Measurements from ENCODE around the gene CASP4.
A peak's percentile ranks its signal among the peaks of the same experiment; 100 is the strongest.
"Not testable (repeated sequence)": the region's sequence is repeated elsewhere in the genome, so short reads cannot be mapped to it uniquely, and the experiment has no call there.

CASP4 gene

GRCh38 chr11:104956528-104956927 is 11.8 kb downstream of the CASP4 start:
- H3K9me3 ChIP-seq (ENCODE audit: control insufficient read depth in 1 of 2, low read length in 2 of 2): no peaks in the 10 kb centered on the region
- H3K36me3 ChIP-seq (ENCODE audit: control insufficient read depth in 1 of 2, insufficient read depth in 2 of 2, low read length in 2 of 2): peaks cover 5 to 12% of the 10 kb centered on the region in 2 donors
- no peak overlapping the region for H3K4me3 ChIP-seq (ENCODE audit: low read depth in 1 of 2, low read length in 2 of 2)
- H3K4me1 ChIP-seq (ENCODE audit: control insufficient read depth in 1 of 2, insufficient read depth in 2 of 2, low read length in 2 of 2): no peaks in the 10 kb centered on the region
- no peaks in the 10 kb centered on the region for H3K27me3 ChIP-seq (ENCODE audit: low read depth, low read length)
- no peak overlapping the region for H3K27ac ChIP-seq (ENCODE audit: low read length)

GRCh38 chr11:104946907-104947306 is 21.5 kb downstream of the CASP4 start:
- peaks cover 61 to 62% of the 10 kb centered on the region in 2 donors for H3K36me3 ChIP-seq (ENCODE audit: control insufficient read depth in 1 of 2, insufficient read depth in 2 of 2, low read length in 2 of 2)
- no peaks in the 10 kb centered on the region for H3K4me1 ChIP-seq (ENCODE audit: control insufficient read depth in 1 of 2, insufficient read depth in 2 of 2, low read length in 2 of 2)
- H3K27ac ChIP-seq (ENCODE audit: low read length): no peak overlapping the region
- H3K4me3 ChIP-seq (ENCODE audit: low read depth in 1 of 2, low read length in 2 of 2): no peak overlapping the region
- H3K27me3 ChIP-seq (ENCODE audit: low read depth, low read length): no peaks in the 10 kb centered on the region
- no peaks in the 10 kb centered on the region for H3K9me3 ChIP-seq (ENCODE audit: control insufficient read depth in 1 of 2, low read length in 2 of 2)

- Histone ChIP-seq H3K27me3 (ENCODE audit: low read depth, low read length) (no peaks in the 10 kb centered on the region), H3K9me3 (ENCODE audit: control insufficient read depth in 1 of 2, low read length in 2 of 2) (no peaks in the 10 kb centered on the region), H3K4me3 (ENCODE audit: low read depth in 1 of 2, low read length in 2 of 2) (no peak overlapping the region), H3K4me1 (ENCODE audit: control insufficient read depth in 1 of 2, insufficient read depth in 2 of 2, low read length in 2 of 2) (no peaks in the 10 kb centered on the region), H3K36me3 (ENCODE audit: control insufficient read depth in 1 of 2, insufficient read depth in 2 of 2, low read length in 2 of 2) (peaks cover 36 to 38% of the 10 kb centered on the region in 2 donors), H3K27ac (ENCODE audit: low read length) (no peak overlapping the region)
These were observed 24.3 kb downstream of the CASP4 start for GRCh38 chr11:104944076-104944475.

GRCh38 chr11:104943561-104943960 is 24.8 kb downstream of the CASP4 start:
- Histone ChIP-seq H3K27me3 (ENCODE audit: low read depth, low read length) (no peaks in the 10 kb centered on the region), H3K27ac (ENCODE audit: low read length) (no peak overlapping the region), H3K4me3 (ENCODE audit: low read depth in 1 of 2, low read length in 2 of 2) (no peak overlapping the region), H3K9me3 (ENCODE audit: control insufficient read depth in 1 of 2, low read length in 2 of 2) (no peaks in the 10 kb centered on the region), H3K4me1 (ENCODE audit: control insufficient read depth in 1 of 2, insufficient read depth in 2 of 2, low read length in 2 of 2) (no peaks in the 10 kb centered on the region), H3K36me3 (ENCODE audit: control insufficient read depth in 1 of 2, insufficient read depth in 2 of 2, low read length in 2 of 2) (peaks cover 31 to 33% of the 10 kb centered on the region in 2 donors)

GRCh38 chr11:104934594-104934993 is 33.8 kb downstream of the CASP4 start:
- no peaks in the 10 kb centered on the region for H3K9me3 ChIP-seq (ENCODE audit: control insufficient read depth in 1 of 2, low read length in 2 of 2)
- H3K27ac ChIP-seq (ENCODE audit: low read length): no peak overlapping the region
- no peaks in the 10 kb centered on the region for H3K36me3 ChIP-seq (ENCODE audit: control insufficient read depth in 1 of 2, insufficient read depth in 2 of 2, low read length in 2 of 2)
- H3K4me3 ChIP-seq (ENCODE audit: low read depth in 1 of 2, low read length in 2 of 2): no peak overlapping the region
- H3K4me1 ChIP-seq (ENCODE audit: control insufficient read depth in 1 of 2, insufficient read depth in 2 of 2, low read length in 2 of 2): no peaks in the 10 kb centered on the region
- H3K27me3 ChIP-seq (ENCODE audit: low read depth, low read length): no peaks in the 10 kb centered on the region

GRCh38 chr11:104934073-104934472 is 34.3 kb downstream of the CASP4 start:
- not testable (repeated sequence) for H3K9me3 ChIP-seq (ENCODE audit: control insufficient read depth in 1 of 2, low read length in 2 of 2); H3K4me1 ChIP-seq (ENCODE audit: control insufficient read depth in 1 of 2, insufficient read depth in 2 of 2, low read length in 2 of 2); H3K27ac ChIP-seq (ENCODE audit: low read length); H3K27me3 ChIP-seq (ENCODE audit: low read depth, low read length); H3K4me3 ChIP-seq (ENCODE audit: low read depth in 1 of 2, low read length in 2 of 2); H3K36me3 ChIP-seq (ENCODE audit: control insufficient read depth in 1 of 2, insufficient read depth in 2 of 2, low read length in 2 of 2)

- H3K4me3 ChIP-seq (ENCODE audit: low read depth in 1 of 2, low read length in 2 of 2): no peak overlapping the region
- no peak overlapping the region for H3K27ac ChIP-seq (ENCODE audit: low read length)
- no peaks in the 10 kb centered on the region for H3K4me1 ChIP-seq (ENCODE audit: control insufficient read depth in 1 of 2, insufficient read depth in 2 of 2, low read length in 2 of 2)
- no peaks in the 10 kb centered on the region for H3K36me3 ChIP-seq (ENCODE audit: control insufficient read depth in 1 of 2, insufficient read depth in 2 of 2, low read length in 2 of 2)
- no peaks in the 10 kb centered on the region for H3K9me3 ChIP-seq (ENCODE audit: control insufficient read depth in 1 of 2, low read length in 2 of 2)
- H3K27me3 ChIP-seq (ENCODE audit: low read depth, low read length): no peaks in the 10 kb centered on the region
These were observed 39.6 kb downstream of the CASP4 start for GRCh38 chr11:104928811-104929210.

- Histone ChIP-seq H3K4me1 (ENCODE audit: control insufficient read depth in 1 of 2, insufficient read depth in 2 of 2, low read length in 2 of 2) (no peaks in the 10 kb centered on the region), H3K9me3 (ENCODE audit: control insufficient read depth in 1 of 2, low read length in 2 of 2) (no peaks in the 10 kb centered on the region), H3K27ac (ENCODE audit: low read length) (no peak overlapping the region), H3K27me3 (ENCODE audit: low read depth, low read length) (no peaks in the 10 kb centered on the region), H3K36me3 (ENCODE audit: control insufficient read depth in 1 of 2, insufficient read depth in 2 of 2, low read length in 2 of 2) (no peaks in the 10 kb centered on the region), H3K4me3 (ENCODE audit: low read depth in 1 of 2, low read length in 2 of 2) (no peak overlapping the region)
These were observed 41.4 kb downstream of the CASP4 start for GRCh38 chr11:104926771-104927611.

GRCh38 chr11:104925850-104926249 is 42.5 kb downstream of the CASP4 start:
- no peaks in the 10 kb centered on the region for H3K9me3 ChIP-seq (ENCODE audit: control insufficient read depth in 1 of 2, low read length in 2 of 2)
- H3K4me1 ChIP-seq (ENCODE audit: control insufficient read depth in 1 of 2, insufficient read depth in 2 of 2, low read length in 2 of 2): no peaks in the 10 kb centered on the region
- H3K36me3 ChIP-seq (ENCODE audit: control insufficient read depth in 1 of 2, insufficient read depth in 2 of 2, low read length in 2 of 2): no peaks in the 10 kb centered on the region
- H3K27ac ChIP-seq (ENCODE audit: low read length): no peak overlapping the region
- H3K27me3 ChIP-seq (ENCODE audit: low read depth, low read length): no peaks in the 10 kb centered on the region
- no peak overlapping the region for H3K4me3 ChIP-seq (ENCODE audit: low read depth in 1 of 2, low read length in 2 of 2)

- H3K27me3 ChIP-seq (ENCODE audit: low read depth, low read length): no peaks in the 10 kb centered on the region
- no peaks in the 10 kb centered on the region for H3K36me3 ChIP-seq (ENCODE audit: control insufficient read depth in 1 of 2, insufficient read depth in 2 of 2, low read length in 2 of 2)
- no peaks in the 10 kb centered on the region for H3K9me3 ChIP-seq (ENCODE audit: control insufficient read depth in 1 of 2, low read length in 2 of 2)
- peaks cover 0 to 12% of the 10 kb centered on the region in 2 donors for H3K4me1 ChIP-seq (ENCODE audit: control insufficient read depth in 1 of 2, insufficient read depth in 2 of 2, low read length in 2 of 2)
- peak overlapping the region; percentile 87 for H3K27ac ChIP-seq (ENCODE audit: low read length)
- peak overlapping the region; percentile 60 to 72 for H3K4me3 ChIP-seq (ENCODE audit: low read depth in 1 of 2, low read length in 2 of 2)
These were observed 50.1 kb downstream of the CASP4 start for GRCh38 chr11:104918113-104918824.

GRCh38 chr11:104917271-104918112 is 50.9 kb downstream of the CASP4 start:
- no peaks in the 10 kb centered on the region for H3K9me3 ChIP-seq (ENCODE audit: control insufficient read depth in 1 of 2, low read length in 2 of 2)
- H3K36me3 ChIP-seq (ENCODE audit: control insufficient read depth in 1 of 2, insufficient read depth in 2 of 2, low read length in 2 of 2): no peaks in the 10 kb centered on the region
- peaks cover 0 to 12% of the 10 kb centered on the region in 2 donors for H3K4me1 ChIP-seq (ENCODE audit: control insufficient read depth in 1 of 2, insufficient read depth in 2 of 2, low read length in 2 of 2)
- H3K27me3 ChIP-seq (ENCODE audit: low read depth, low read length): no peaks in the 10 kb centered on the region
- peak overlapping the region; percentile 60 to 72 for H3K4me3 ChIP-seq (ENCODE audit: low read depth in 1 of 2, low read length in 2 of 2)
- H3K27ac ChIP-seq (ENCODE audit: low read length): peak overlapping the region; percentile 87

Measured in muscle layer of duodenum (tissue), 2 donors.